MM.1S (cell line): ENCODE data around the gene ARID4A.
"Not testable (repeated sequence)": the region's sequence is repeated elsewhere in the genome, so short reads cannot be mapped to it uniquely, and the experiment has no call there.

Experiments
- DNase-seq: peaks from one replicate; pipeline ENCODE4 v3.0.0-alpha.2; 2015
- H2AFZ ChIP-seq: fragments of 300-600 bp; sonication (generic); 2 replicates; pipeline ENCODE4 v1.6.0; 2016; ENCODE audit warnings: antibody characterized with exemption, low read length
- H3F3A ChIP-seq: fragments of 300-600 bp; sonication (generic); 2 replicates; pipeline ENCODE4 v1.6.1; 2016; ENCODE audit warnings: mild to moderate bottlenecking, antibody characterized with exemption, low read length, moderate library complexity, mixed read lengths; ENCODE audit not compliant: insufficient read depth
- H3K27ac ChIP-seq: fragments of 300-600 bp; sonication (generic); 2 replicates; pipeline ENCODE4 v1.5.1; 2016; ENCODE audit warnings: mild to moderate bottlenecking, low read length
- H3K27me3 ChIP-seq: fragments of 300-600 bp; sonication (generic); replicated peaks from 2 replicates; pipeline ENCODE4 v1.6.0; 2016; ENCODE audit warnings: low read length; ENCODE audit not compliant: insufficient read depth
- H3K36me3 ChIP-seq: fragments of 300-600 bp; sonication (generic); replicated peaks from 2 replicates; pipeline ENCODE4 v1.6.1; 2016; ENCODE audit warnings: mild to moderate bottlenecking, low read length, mixed read lengths; ENCODE audit not compliant: insufficient read depth
- H3K4me1 ChIP-seq: fragments of 300-600 bp; sonication (generic); 2 replicates; pipeline ENCODE4 v1.6.1; 2016; ENCODE audit warnings: low read length, mixed read lengths
- H3K4me2 ChIP-seq: fragments of 300-600 bp; sonication (generic); 2 replicates; pipeline ENCODE4 v1.6.0; 2016; ENCODE audit warnings: low read depth, low read length
- H3K4me3 ChIP-seq: fragments of 300-600 bp; sonication (generic); 2 replicates; pipeline ENCODE4 v1.5.1; 2016; ENCODE audit warnings: low read length, mixed read lengths
- H3K79me2 ChIP-seq: fragments of 300-600 bp; sonication (generic); 2 replicates; pipeline ENCODE4 v1.6.1; 2016; ENCODE audit warnings: mixed run types, low read length, mixed read lengths
- H3K9ac ChIP-seq: fragments of 300-600 bp; sonication (generic); 2 replicates; pipeline ENCODE4 v1.6.1; 2016; ENCODE audit warnings: low read length, mixed read lengths
- H3K9me2 ChIP-seq: fragments of 300-600 bp; sonication (generic); replicated peaks from 2 replicates; pipeline ENCODE4 v1.6.1; 2016; ENCODE audit warnings: mild to moderate bottlenecking, low read length, mixed read lengths; ENCODE audit not compliant: insufficient read depth
- H3K9me3 ChIP-seq: fragments of 300-600 bp; sonication (generic); replicated peaks from 2 replicates; pipeline ENCODE4 v1.6.1; 2016; ENCODE audit warnings: mild to moderate bottlenecking, low read length, mixed read lengths; ENCODE audit not compliant: insufficient read depth
- H4K20me1 ChIP-seq: fragments of 300-600 bp; sonication (generic); 2 replicates; pipeline ENCODE4 v1.6.1; 2016; ENCODE audit warnings: mild to moderate bottlenecking, low read length, moderate library complexity, mixed read lengths; ENCODE audit not compliant: insufficient read depth
- EZH2 ChIP-seq: fragments of 300-600 bp; sonication (generic); optimal IDR thresholded peaks from 2 replicates; pipeline ENCODE3; 2017; ENCODE audit warnings: low read depth, mild to moderate bottlenecking, antibody characterized with exemption, low read length, mixed read lengths
- EZH2phosphoT487 ChIP-seq: fragments of 300-600 bp; sonication (generic); IDR thresholded peaks from 2 replicates; pipeline ENCODE4 v1.6.1; 2018; ENCODE audit warnings: antibody characterized with exemption, low read length
- TF ChIP-seq, protein P1 (sequence below): fragments of 300-600 bp; sonication (generic); IDR thresholded peaks from 2 replicates; pipeline ENCODE4 v1.5.1; 2016; ENCODE audit warnings: antibody characterized with exemption, low read length, mixed read lengths

ARID4A gene

DNA sequence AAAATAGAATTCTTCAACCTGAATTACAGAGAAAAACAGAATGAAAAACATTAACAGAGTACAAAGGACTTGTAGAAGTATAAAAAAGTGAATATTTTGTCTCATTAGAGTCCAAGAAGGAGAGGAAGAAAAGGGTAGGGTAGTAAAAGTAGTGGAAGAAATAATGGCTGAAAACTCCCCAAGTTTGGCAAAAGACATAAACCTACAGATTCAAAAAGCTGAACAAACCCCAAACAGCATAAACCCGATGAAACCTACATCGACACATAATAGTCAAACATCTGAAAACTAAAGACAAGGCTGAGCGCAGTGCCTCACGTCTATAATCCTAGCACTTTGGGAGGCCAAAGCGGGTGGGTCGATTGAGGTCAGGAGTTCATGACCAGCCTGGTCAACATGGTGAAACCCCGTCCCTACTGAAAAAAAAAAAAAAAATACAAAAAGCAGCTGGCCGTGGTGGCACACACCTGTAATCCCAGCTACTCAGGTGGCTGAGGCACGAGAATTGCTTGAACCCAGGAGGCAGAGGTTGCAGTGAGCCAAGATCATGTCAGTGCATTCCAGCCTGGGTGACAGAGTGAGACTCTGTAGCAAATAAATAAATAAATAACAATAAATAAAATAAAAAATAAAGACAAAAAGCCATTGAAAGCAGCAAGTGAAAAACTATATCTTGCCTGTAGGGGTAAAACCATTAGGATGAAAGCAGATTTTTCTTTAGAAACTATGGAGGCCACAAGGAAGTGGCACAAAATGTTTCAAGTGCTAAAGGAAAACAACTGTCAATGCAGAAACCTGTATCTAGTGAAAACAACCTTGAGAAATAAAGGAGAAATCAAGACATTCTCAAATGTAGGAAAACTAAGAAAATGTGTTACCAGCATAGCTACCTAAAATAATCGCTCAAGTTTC is 117.5 kb downstream of the ARID4A start:
- H3F3A ChIP-seq = no peaks in the 10 kb centered on the region
- no peak overlapping the region for H3K27ac ChIP-seq
- no peaks in the 10 kb centered on the region for H3K9me3 ChIP-seq
- no peak overlapping the region for H3K4me3 ChIP-seq
- no peaks in the 10 kb centered on the region for H3K9me2 ChIP-seq
- H2AFZ ChIP-seq = no peak overlapping the region
- no peaks in the 10 kb centered on the region for H3K4me1 ChIP-seq
- no peak overlapping the region for H3K9ac ChIP-seq
- H4K20me1 ChIP-seq = no peaks in the 10 kb centered on the region
- H3K79me2 ChIP-seq = peaks cover 10% of the 10 kb centered on the region
- no peaks in the 10 kb centered on the region for H3K27me3 ChIP-seq
- no peak for DNase-seq
- H3K36me3 ChIP-seq = no peaks in the 10 kb centered on the region; the same call in 1 of the 2 replicates
- H3K4me2 ChIP-seq = no peak overlapping the region
- TF ChIP-seq EZH2phosphoT487 (no peak), EZH2 (no peak)
- TF ChIP-seq, protein P1, sequence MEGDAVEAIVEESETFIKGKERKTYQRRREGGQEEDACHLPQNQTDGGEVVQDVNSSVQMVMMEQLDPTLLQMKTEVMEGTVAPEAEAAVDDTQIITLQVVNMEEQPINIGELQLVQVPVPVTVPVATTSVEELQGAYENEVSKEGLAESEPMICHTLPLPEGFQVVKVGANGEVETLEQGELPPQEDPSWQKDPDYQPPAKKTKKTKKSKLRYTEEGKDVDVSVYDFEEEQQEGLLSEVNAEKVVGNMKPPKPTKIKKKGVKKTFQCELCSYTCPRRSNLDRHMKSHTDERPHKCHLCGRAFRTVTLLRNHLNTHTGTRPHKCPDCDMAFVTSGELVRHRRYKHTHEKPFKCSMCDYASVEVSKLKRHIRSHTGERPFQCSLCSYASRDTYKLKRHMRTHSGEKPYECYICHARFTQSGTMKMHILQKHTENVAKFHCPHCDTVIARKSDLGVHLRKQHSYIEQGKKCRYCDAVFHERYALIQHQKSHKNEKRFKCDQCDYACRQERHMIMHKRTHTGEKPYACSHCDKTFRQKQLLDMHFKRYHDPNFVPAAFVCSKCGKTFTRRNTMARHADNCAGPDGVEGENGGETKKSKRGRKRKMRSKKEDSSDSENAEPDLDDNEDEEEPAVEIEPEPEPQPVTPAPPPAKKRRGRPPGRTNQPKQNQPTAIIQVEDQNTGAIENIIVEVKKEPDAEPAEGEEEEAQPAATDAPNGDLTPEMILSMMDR = no peak

DNA sequence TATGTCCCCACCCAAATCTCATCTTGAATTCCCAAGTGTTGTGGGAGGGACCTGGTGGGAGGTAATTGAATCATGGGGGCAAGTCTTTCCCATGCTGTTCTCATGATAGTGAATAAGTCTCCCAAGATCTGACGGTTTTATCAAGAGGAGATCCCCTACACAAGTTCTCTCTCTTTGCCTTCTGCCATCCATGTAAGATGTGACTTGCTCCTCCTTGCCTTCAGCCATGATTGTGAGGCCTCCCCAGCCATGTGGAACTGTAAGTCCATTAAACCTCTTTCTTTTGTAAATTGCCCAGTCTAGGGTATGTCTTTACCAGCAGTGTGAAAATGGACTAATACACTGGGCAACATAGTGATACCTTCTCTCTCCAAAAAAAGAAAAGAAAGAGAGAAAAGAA is 118.6 kb downstream of the ARID4A start:
- not testable (repeated sequence) for H3K27me3 ChIP-seq, H3K9me3 ChIP-seq, H3K79me2 ChIP-seq, H3K4me1 ChIP-seq, H3K4me3 ChIP-seq, H3K27ac ChIP-seq, H3K9me2 ChIP-seq, H3K9ac ChIP-seq, H3F3A ChIP-seq, DNase-seq, H2AFZ ChIP-seq, H3K36me3 ChIP-seq, H3K4me2 ChIP-seq, H4K20me1 ChIP-seq
